ENCODE measurements around the gene NANS. TPM values are rescaled to one million over a fixed set of nuclear protein-coding genes. Genes with fewer than 3 reads are reported as not detected.
A peak's percentile ranks its signal among the peaks of the same experiment; 100 is the strongest.

The NANS gene
- total and polyA plus RNA-seq, 2 of the 13 experiments (the other 11 are each of a cell fraction or from before 2014, with no cell fraction given): 86.9 to 203 TPM

DNA sequence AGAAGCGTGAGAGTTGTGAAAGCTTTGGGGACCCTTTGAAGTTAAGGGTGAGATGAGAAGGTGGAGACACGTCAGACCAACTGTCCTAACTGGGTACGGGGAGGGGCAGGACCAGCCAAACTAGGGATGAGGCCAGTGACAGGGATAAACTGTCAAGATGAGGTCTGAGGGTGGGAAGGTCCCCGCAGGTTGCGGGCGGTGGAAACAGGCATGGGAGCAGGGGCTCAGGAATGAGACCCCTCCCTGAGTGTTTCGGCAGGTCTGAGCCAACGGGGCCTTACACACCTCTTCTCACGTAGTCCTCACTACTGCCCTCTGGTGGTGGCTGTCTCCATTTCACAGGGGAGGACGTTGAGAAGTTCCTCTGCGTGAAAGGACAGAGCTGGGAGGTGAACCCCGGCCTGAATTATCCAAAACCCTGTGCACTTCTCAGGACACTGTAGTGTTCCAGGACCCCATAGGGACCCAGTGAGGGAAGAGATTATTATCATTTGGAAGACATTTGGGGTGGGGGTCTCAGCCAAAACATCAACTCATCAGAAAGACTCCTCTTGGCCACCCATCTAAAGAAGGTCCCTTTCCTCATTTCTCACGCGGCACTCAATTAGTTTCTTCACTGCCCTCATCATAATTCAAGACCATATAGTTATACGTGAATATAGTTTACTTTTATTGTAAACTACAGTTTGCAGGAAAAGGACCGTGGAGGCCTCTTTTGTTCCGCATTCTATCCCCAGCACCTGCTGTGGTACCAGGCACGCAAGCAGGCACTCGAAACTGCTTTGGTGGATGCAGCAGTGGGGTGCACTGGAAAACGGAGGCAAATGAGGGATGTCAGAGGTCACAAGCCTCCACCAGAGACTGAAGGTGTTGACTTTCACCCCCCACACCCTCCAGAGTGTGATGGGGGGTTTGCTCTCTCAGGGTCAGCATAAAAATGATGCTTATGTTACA is 21.7 kb upstream of the NANS start (continued):
- TF ChIP-seq KLF13 (CRISPR knock-in tag; IDR thresholded peaks at IDR 0.05) (no peak), ZNF230 (CRISPR knock-in tag; IDR thresholded peaks at IDR 0.05) (no peak), PAX8 (CRISPR knock-in tag; IDR thresholded peaks at IDR 0.05; ENCODE audit: borderline replicate concordance) (no peak), ZFP1 (CRISPR knock-in tag; IDR thresholded peaks at IDR 0.05) (no peak), ZZZ3 (CRISPR knock-in tag; IDR thresholded peaks at IDR 0.05; ENCODE audit: borderline replicate concordance) (no peak), DPF2 (CRISPR knock-in tag; IDR thresholded peaks at IDR 0.05; ENCODE audit: borderline replicate concordance, low read depth) (no peak), ZNF34 (CRISPR knock-in tag; IDR thresholded peaks at IDR 0.05; ENCODE audit: borderline replicate concordance) (no peak), FOXC1 (CRISPR knock-in tag; IDR thresholded peaks at IDR 0.05; ENCODE audit: borderline replicate concordance) (peak; percentile 39; the same call in 1 of the 2 replicates), ZNF501 (CRISPR knock-in tag; IDR thresholded peaks at IDR 0.05) (no peak), HMGA1 (CRISPR knock-in tag; conservative IDR thresholded peaks at IDR 0.05) (no peak), MIER2 (CRISPR knock-in tag; IDR thresholded peaks at IDR 0.05) (no peak), SAP130 (CRISPR knock-in tag; IDR thresholded peaks at IDR 0.05; ENCODE audit: low read depth) (0 out of 2 replicates have a peak, but pooled peaks have one; percentile 32), ZNF878 (CRISPR knock-in tag; IDR thresholded peaks at IDR 0.05) (no peak), MTA1 (CRISPR knock-in tag; IDR thresholded peaks at IDR 0.05; ENCODE audit: borderline replicate concordance) (no peak), ZMYM4 (CRISPR knock-in tag; IDR thresholded peaks at IDR 0.05) (peak; percentile 31; the same call in 1 of the 2 replicates), ZNF572 (CRISPR knock-in tag; IDR thresholded peaks at IDR 0.05) (no peak), ZSCAN9 (CRISPR knock-in tag; IDR thresholded peaks at IDR 0.05; ENCODE audit: borderline replicate concordance) (no peak), PCBP2 (optimal IDR thresholded peaks at IDR 0.05; ENCODE audit: low read depth, low read length, poor library complexity, severe bottlenecking) (no peak), ZNF30 (CRISPR knock-in tag; IDR thresholded peaks at IDR 0.05) (no peak)
- TF ChIP-seq, protein P1, sequence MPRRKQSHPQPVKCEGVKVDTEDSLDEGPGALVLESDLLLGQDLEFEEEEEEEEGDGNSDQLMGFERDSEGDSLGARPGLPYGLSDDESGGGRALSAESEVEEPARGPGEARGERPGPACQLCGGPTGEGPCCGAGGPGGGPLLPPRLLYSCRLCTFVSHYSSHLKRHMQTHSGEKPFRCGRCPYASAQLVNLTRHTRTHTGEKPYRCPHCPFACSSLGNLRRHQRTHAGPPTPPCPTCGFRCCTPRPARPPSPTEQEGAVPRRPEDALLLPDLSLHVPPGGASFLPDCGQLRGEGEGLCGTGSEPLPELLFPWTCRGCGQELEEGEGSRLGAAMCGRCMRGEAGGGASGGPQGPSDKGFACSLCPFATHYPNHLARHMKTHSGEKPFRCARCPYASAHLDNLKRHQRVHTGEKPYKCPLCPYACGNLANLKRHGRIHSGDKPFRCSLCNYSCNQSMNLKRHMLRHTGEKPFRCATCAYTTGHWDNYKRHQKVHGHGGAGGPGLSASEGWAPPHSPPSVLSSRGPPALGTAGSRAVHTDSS (CRISPR knock-in tag; conservative IDR thresholded peaks at IDR 0.05): no peak
- TF ChIP-seq, protein P2, sequence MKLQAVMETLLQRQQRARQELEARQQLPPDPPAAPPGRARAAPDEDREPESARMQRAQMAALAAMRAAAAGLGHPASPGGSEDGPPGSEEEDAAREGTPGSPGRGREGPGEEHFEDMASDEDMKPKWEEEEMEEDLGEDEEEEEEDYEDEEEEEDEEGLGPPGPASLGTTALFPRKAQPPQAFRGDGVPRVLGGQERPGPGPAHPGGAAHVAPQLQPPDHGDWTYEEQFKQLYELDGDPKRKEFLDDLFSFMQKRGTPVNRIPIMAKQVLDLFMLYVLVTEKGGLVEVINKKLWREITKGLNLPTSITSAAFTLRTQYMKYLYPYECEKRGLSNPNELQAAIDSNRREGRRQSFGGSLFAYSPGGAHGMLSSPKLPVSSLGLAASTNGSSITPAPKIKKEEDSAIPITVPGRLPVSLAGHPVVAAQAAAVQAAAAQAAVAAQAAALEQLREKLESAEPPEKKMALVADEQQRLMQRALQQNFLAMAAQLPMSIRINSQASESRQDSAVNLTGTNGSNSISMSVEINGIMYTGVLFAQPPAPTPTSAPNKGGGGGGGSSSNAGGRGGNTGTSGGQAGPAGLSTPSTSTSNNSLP (IDR thresholded peaks at IDR 0.05; ENCODE audit: low read depth, low read length): no peak
- TF ChIP-seq, protein P3, sequence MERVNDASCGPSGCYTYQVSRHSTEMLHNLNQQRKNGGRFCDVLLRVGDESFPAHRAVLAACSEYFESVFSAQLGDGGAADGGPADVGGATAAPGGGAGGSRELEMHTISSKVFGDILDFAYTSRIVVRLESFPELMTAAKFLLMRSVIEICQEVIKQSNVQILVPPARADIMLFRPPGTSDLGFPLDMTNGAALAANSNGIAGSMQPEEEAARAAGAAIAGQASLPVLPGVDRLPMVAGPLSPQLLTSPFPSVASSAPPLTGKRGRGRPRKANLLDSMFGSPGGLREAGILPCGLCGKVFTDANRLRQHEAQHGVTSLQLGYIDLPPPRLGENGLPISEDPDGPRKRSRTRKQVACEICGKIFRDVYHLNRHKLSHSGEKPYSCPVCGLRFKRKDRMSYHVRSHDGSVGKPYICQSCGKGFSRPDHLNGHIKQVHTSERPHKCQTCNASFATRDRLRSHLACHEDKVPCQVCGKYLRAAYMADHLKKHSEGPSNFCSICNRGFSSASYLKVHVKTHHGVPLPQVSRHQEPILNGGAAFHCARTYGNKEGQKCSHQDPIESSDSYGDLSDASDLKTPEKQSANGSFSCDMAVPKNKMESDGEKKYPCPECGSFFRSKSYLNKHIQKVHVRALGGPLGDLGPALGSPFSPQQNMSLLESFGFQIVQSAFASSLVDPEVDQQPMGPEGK (CRISPR knock-in tag; IDR thresholded peaks at IDR 0.05): peak; percentile 88
- TF ChIP-seq, protein P4, sequence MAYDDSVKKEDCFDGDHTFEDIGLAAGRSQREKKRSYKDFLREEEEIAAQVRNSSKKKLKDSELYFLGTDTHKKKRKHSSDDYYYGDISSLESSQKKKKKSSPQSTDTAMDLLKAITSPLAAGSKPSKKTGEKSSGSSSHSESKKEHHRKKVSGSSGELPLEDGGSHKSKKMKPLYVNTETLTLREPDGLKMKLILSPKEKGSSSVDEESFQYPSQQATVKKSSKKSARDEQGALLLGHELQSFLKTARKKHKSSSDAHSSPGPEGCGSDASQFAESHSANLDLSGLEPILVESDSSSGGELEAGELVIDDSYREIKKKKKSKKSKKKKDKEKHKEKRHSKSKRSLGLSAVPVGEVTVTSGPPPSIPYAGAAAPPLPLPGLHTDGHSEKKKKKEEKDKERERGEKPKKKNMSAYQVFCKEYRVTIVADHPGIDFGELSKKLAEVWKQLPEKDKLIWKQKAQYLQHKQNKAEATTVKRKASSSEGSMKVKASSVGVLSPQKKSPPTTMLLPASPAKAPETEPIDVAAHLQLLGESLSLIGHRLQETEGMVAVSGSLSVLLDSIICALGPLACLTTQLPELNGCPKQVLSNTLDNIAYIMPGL (CRISPR knock-in tag; IDR thresholded peaks at IDR 0.05; ENCODE audit: borderline replicate concordance in 1 of 2, low read depth in 1 of 2): peak; percentile 55 to 63; a peak in 2 of 4 replicates

Measured in HepG2 (cell line).